Measurements from ENCODE around the gene SEPTIN1. TPM values are rescaled to one million over a fixed set of nuclear protein-coding genes. Genes with fewer than 3 reads are reported as not detected.
A peak's percentile ranks its signal among the peaks of the same experiment; 100 is the strongest.
"Not testable (repeated sequence)": the region's sequence is repeated elsewhere in the genome, so short reads cannot be mapped to it uniquely, and the experiment has no call there.

SEPTIN1 gene
- total and polyA plus RNA-seq, 9 donors: 0.46 to 8.2 (median 3.3) TPM

GRCh38 chr16:30398661-30399434 is 16.5 kb upstream of the SEPTIN1 start:
- H3K36me3 ChIP-seq: no peaks in the 10 kb centered on the region
- H3K27me3 ChIP-seq: no peaks in the 10 kb centered on the region
- intact Hi-C loops (cut with DNase I): loop anchor here in 1 of 4 donors (10.0 kb wide), 1 partner anchor 304 kb away; the partner anchor contains the start of genes TBX6 and YPEL3
- TF ChIP-seq EP300 (IDR thresholded peaks at IDR 0.05) (no peak), POLR2A (IDR thresholded peaks at IDR 0.05) (no peak)
- TF ChIP-seq, protein P1, sequence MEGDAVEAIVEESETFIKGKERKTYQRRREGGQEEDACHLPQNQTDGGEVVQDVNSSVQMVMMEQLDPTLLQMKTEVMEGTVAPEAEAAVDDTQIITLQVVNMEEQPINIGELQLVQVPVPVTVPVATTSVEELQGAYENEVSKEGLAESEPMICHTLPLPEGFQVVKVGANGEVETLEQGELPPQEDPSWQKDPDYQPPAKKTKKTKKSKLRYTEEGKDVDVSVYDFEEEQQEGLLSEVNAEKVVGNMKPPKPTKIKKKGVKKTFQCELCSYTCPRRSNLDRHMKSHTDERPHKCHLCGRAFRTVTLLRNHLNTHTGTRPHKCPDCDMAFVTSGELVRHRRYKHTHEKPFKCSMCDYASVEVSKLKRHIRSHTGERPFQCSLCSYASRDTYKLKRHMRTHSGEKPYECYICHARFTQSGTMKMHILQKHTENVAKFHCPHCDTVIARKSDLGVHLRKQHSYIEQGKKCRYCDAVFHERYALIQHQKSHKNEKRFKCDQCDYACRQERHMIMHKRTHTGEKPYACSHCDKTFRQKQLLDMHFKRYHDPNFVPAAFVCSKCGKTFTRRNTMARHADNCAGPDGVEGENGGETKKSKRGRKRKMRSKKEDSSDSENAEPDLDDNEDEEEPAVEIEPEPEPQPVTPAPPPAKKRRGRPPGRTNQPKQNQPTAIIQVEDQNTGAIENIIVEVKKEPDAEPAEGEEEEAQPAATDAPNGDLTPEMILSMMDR (IDR thresholded peaks at IDR 0.05): no peak
- peaks cover 2% of the 10 kb centered on the region for H3K4me1 ChIP-seq (ENCODE audit: insufficient read depth)
- WGBS, 3 donors: 61 to 71% (median 64%) methylated on average over 23 of the region's 23 CpGs
- no peak overlapping the region for H3K4me3 ChIP-seq
- no peak for DNase-seq
- peak overlapping the region in 1 of 2 donors; percentile 85 for H3K27ac ChIP-seq
- no peaks in the 10 kb centered on the region for H3K9me3 ChIP-seq

DNA sequence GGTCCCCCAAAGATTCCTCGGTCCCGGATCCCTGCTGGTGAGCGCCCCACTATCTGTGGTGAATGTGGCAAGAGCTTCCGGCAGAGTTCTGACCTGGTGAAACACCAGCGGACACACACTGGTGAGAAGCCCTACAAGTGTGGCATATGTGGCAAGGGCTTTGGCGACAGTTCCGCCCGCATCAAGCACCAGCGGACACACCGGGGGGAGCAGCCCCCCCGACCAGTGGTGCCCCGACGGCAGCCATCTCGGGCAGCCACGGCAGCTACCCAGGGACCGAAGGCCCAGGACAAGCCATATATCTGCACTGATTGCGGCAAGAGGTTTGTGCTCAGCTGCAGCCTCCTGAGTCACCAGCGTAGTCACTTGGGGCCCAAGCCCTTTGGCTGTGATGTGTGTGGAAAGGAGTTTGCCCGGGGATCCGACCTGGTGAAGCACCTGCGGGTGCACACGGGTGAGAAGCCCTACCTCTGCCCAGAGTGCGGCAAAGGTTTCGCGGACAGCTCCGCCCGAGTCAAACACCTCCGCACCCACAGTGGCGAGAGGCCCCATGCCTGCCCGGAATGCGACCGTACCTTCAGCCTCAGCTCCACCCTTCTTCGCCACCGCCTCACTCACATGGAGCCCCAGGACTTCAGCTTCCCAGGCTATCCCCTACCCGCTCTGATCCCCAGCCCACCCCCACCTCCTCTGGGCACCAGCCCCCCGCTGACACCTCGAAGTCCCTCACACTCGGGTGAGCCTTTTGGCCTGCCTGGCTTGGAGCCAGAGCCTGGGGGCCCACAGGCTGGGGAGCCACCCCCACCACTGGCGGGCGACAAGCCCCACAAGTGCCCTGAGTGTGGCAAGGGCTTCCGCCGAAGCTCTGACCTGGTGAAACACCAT is 15.7 kb upstream of the SEPTIN1 start:
- intact Hi-C loops (cut with DNase I): loop anchor here in 1 of 4 donors (10.0 kb wide), 1 partner anchor 303 kb away; the partner anchor contains the start of genes TBX6 and YPEL3
- no peaks in the 10 kb centered on the region for H3K36me3 ChIP-seq
- peaks cover 2% of the 10 kb centered on the region for H3K4me1 ChIP-seq (ENCODE audit: insufficient read depth)
- no peak overlapping the region for H3K4me3 ChIP-seq
- TF ChIP-seq, protein P1 (IDR thresholded peaks at IDR 0.05): no peak
- TF ChIP-seq EP300 (IDR thresholded peaks at IDR 0.05) (no peak), POLR2A (IDR thresholded peaks at IDR 0.05) (no peak)
- 90 to 92% (median 90%) methylated on average over 34 to 42 of the region's 42 CpGs for WGBS, 3 donors
- peak in 1 of 5 donors; percentile 46 for DNase-seq
- H3K27me3 ChIP-seq: no peaks in the 10 kb centered on the region
- H3K27ac ChIP-seq: no peak overlapping the region
- no peaks in the 10 kb centered on the region for H3K9me3 ChIP-seq

- Histone ChIP-seq H3K4me1 (ENCODE audit: insufficient read depth) (peaks cover 2% of the 10 kb centered on the region), H3K27me3 (no peaks in the 10 kb centered on the region), H3K4me3 (no peak overlapping the region), H3K36me3 (no peaks in the 10 kb centered on the region), H3K27ac (no peak overlapping the region), H3K9me3 (no peaks in the 10 kb centered on the region)
- intact Hi-C loops (cut with DNase I): loop anchor here in 1 of 4 donors (10.0 kb wide), 1 partner anchor 302 kb away; the partner anchor contains the start of genes TBX6 and YPEL3
- no peak for DNase-seq
- 69 to 72% (median 70%) methylated on average over 4 of the region's 4 CpGs for WGBS, 3 donors
- TF ChIP-seq, protein P1 (IDR thresholded peaks at IDR 0.05): no peak
- TF ChIP-seq EP300 (IDR thresholded peaks at IDR 0.05): no peak
- no peak for TF ChIP-seq POLR2A (IDR thresholded peaks at IDR 0.05)
Observed at GRCh38 chr16:30397056-30397455, 14.7 kb upstream of the SEPTIN1 start.

DNA sequence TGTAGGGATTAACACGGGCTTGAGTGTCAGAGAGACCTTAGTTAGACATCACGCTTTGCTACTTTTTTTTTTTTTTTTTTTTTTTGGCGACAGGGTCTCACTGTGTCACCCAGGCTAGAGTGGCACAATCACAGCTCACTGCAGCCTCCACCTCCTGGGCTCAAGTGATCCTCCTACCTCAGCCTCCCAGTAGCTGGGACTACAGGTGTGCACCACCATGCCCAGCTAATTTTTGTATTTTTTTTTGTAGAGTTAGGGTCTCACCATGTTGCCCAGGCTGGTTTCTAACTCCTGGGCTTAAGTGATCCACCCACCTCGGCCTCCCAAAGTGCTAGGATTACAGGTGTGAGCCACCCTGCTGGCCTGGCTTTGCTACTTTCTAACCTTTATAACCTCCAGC is 14.3 kb upstream of the SEPTIN1 start:
- H3K36me3 ChIP-seq; H3K4me3 ChIP-seq; H3K27me3 ChIP-seq; H3K27ac ChIP-seq; DNase-seq; H3K4me1 ChIP-seq (ENCODE audit: insufficient read depth); H3K9me3 ChIP-seq: not testable (repeated sequence)
- WGBS, 3 donors: 74 to 84% (median 78%) methylated on average over 4 of the region's 4 CpGs
- intact Hi-C loops (cut with DNase I): loop anchor here in 1 of 4 donors (10.0 kb wide), 1 partner anchor 302 kb away; the partner anchor contains the start of genes TBX6 and YPEL3
